Breast epithelium (tissue), 3 donors: ENCODE results near the gene CPOX.

Experiments used
- POLR2A ChIP-seq: fragments of 450-650 bp; IDR thresholded peaks from one replicate; pipeline ENCODE4 v1.6.1; 2016; ENCODE audit warnings: antibody characterized with exemption, mild to moderate bottlenecking, moderate library complexity
- POLR2AphosphoS5 ChIP-seq, 3 donors: sonication (generic); formaldehyde crosslinking; IDR thresholded peaks; one replicate each; pipeline ENCODE4 v1.6.1; 2017; ENCODE audit warnings: antibody characterized with exemption in 3 of 3
- TF ChIP-seq, protein P1 (sequence below), 3 donors: fragments of 450-650 bp; IDR thresholded peaks; one replicate each; pipeline ENCODE4 v1.5.1; 2016 to 2017; ENCODE audit warnings: antibody characterized with exemption in 3 of 3, mild to moderate bottlenecking in 3 of 3, moderate library complexity in 3 of 3

DNA sequence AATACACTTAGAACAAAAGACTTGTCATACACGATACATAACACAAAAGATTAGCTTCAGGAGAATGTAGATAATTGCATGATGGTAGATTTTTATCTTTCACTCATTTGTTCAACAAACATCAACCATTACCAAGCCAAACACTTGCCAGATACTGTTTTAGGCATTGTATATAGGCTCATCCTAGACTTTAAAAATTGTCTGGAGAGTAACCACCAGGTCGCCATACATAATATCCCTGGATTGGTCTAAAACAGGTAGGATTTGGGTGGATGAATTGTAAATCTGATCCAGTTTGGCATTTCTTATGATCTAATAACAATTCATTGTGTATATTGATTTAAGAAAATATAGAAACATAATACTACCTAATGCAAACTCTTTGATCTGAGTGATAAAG lies 38.8 kb downstream of the CPOX start:
- TF ChIP-seq, protein P1, sequence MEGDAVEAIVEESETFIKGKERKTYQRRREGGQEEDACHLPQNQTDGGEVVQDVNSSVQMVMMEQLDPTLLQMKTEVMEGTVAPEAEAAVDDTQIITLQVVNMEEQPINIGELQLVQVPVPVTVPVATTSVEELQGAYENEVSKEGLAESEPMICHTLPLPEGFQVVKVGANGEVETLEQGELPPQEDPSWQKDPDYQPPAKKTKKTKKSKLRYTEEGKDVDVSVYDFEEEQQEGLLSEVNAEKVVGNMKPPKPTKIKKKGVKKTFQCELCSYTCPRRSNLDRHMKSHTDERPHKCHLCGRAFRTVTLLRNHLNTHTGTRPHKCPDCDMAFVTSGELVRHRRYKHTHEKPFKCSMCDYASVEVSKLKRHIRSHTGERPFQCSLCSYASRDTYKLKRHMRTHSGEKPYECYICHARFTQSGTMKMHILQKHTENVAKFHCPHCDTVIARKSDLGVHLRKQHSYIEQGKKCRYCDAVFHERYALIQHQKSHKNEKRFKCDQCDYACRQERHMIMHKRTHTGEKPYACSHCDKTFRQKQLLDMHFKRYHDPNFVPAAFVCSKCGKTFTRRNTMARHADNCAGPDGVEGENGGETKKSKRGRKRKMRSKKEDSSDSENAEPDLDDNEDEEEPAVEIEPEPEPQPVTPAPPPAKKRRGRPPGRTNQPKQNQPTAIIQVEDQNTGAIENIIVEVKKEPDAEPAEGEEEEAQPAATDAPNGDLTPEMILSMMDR (IDR thresholded peaks at IDR 0.05), result no peak
- TF ChIP-seq POLR2AphosphoS5 (IDR thresholded peaks at IDR 0.05) (no peak), POLR2A (no peak)
